ENCODE data around the gene AP2A2. TPM values are rescaled to one million over a fixed set of nuclear protein-coding genes. Genes with fewer than 3 reads are reported as not detected.

The AP2A2 gene
- total and polyA plus RNA-seq, 2 of the 4 experiments (the other 2 are of a cell fraction): 19.9 to 49.0 TPM

DNA sequence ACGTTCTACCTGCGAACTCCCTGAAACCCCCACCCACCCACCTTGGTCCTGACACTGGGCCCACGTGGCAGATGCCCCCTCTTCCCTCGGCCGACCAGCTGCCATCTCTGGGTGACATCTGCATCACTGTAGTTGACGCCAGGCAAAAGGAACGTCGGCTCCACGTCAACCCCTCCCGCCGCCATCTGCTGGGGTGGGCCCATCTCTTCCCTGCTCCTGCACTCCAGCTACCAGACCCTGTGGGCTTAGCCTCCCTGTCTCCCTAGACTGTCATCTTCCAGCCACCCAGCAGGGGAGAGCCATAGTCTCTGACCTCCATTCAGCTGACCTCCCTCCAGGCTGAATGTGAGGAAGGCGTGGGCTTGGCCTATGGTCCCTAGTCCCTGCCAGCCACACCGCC is 36.4 kb upstream of the AP2A2 start:
- no peak overlapping the region for H4K91ac ChIP-seq (ENCODE audit: insufficient read depth, low read depth, low read length)
- H2BK5ac ChIP-seq (ENCODE audit: low read depth, low read length, poor library complexity, severe bottlenecking): no peak overlapping the region
- H3K27me3 ChIP-seq (ENCODE audit: control insufficient read depth, insufficient read depth, low read length): no peaks in the 10 kb centered on the region
- no peaks in the 10 kb centered on the region for H3K79me1 ChIP-seq (ENCODE audit: low read depth in 1 of 2, low read length in 2 of 2)
- H3K14ac ChIP-seq (replicated peaks; ENCODE audit: low read depth, low read length): no peak overlapping the region
- no peaks in the 10 kb centered on the region for H3K9me1 ChIP-seq (ENCODE audit: insufficient read depth, low read length)
- H3K4me2 ChIP-seq (ENCODE audit: low read depth, low read length): no peak overlapping the region
- no peak overlapping the region for H3K27ac ChIP-seq (ENCODE audit: insufficient read depth, low read length)
- DNase-seq: no peak
- in situ Hi-C loops (cut with MboI; ENCODE audit: low sequenced_read_pairs) (no loop called here), intact Hi-C loops (cut with micrococcal nuclease) (no loop called here), dilution Hi-C loops (cut with HindIII; ENCODE audit: low sequenced_read_pairs, unreplicated experiment) (no loop called here)
- no peak overlapping the region for H2AFZ ChIP-seq (replicated peaks; ENCODE audit: low read length, poor library complexity)
- H3K36me3 ChIP-seq (ENCODE audit: control insufficient read depth, insufficient read depth, low read length): peaks cover 23% of the 10 kb centered on the region
- 95% methylated on average over 11 of the region's 13 CpGs; no CpG with 5 or more reads in 1 of the 2 experiments for WGBS, 2 experiments (ENCODE audit: extremely low coverage in 2 of 2, insufficient read length in 1 of 2)
- BruUV-seq (replicated peaks): no TSS peak
- no peak overlapping the region for H3K56ac ChIP-seq (ENCODE audit: extremely low read depth, insufficient read depth, low read length)
- peaks cover 2% of the 10 kb centered on the region; the same call in 1 of the 2 replicates for H3K4me1 ChIP-seq (ENCODE audit: control insufficient read depth, insufficient read depth, low read length)
- no peak overlapping the region for H4K5ac ChIP-seq (ENCODE audit: low read depth, low read length)
- no peak overlapping the region for H3K23ac ChIP-seq (ENCODE audit: low read depth, low read length)
- H3K4ac ChIP-seq (ENCODE audit: low read depth, low read length): no peak overlapping the region
- no peaks in the 10 kb centered on the region for H3K9me3 ChIP-seq (ENCODE audit: control insufficient read depth, insufficient read depth, low read length)
- no peaks in the 10 kb centered on the region; the same call in 1 of the 2 replicates for H4K20me1 ChIP-seq (ENCODE audit: insufficient read depth, low read length)
- no peak overlapping the region for H2BK20ac ChIP-seq (ENCODE audit: low read depth, low read length)
- H3K18ac ChIP-seq (ENCODE audit: low read depth, low read length): no peak overlapping the region
- CTCF ChIA-PET: no interaction called here
- no peak overlapping the region for H2BK120ac ChIP-seq (ENCODE audit: low read depth, low read length)
- no peak overlapping the region for H2AK5ac ChIP-seq (ENCODE audit: low read depth, low read length)
- H2AK9ac ChIP-seq (replicated peaks; ENCODE audit: low read depth, low read length, poor library complexity): no peak overlapping the region
- H3K4me3 ChIP-seq (ENCODE audit: insufficient read depth, low read depth, low read length): no peak overlapping the region
- no peak for ATAC-seq (ENCODE audit: low read depth)
- no peak overlapping the region for H3K9ac ChIP-seq (ENCODE audit: low read depth, low read length)
- POLR2A ChIA-PET (ENCODE audit: unreplicated experiment): no interaction called here
- TF ChIP-seq, protein P1, sequence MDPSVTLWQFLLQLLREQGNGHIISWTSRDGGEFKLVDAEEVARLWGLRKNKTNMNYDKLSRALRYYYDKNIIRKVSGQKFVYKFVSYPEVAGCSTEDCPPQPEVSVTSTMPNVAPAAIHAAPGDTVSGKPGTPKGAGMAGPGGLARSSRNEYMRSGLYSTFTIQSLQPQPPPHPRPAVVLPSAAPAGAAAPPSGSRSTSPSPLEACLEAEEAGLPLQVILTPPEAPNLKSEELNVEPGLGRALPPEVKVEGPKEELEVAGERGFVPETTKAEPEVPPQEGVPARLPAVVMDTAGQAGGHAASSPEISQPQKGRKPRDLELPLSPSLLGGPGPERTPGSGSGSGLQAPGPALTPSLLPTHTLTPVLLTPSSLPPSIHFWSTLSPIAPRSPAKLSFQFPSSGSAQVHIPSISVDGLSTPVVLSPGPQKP (IDR thresholded peaks at IDR 0.05; ENCODE audit: borderline replicate concordance, low read depth, low read length): no peak
- TF ChIP-seq RAD21 (IDR thresholded peaks at IDR 0.05; ENCODE audit: low read length): no peak
- TF ChIP-seq FOS (IDR thresholded peaks at IDR 0.05; ENCODE audit: low read depth, low read length): no peak
- TF ChIP-seq, protein P2, sequence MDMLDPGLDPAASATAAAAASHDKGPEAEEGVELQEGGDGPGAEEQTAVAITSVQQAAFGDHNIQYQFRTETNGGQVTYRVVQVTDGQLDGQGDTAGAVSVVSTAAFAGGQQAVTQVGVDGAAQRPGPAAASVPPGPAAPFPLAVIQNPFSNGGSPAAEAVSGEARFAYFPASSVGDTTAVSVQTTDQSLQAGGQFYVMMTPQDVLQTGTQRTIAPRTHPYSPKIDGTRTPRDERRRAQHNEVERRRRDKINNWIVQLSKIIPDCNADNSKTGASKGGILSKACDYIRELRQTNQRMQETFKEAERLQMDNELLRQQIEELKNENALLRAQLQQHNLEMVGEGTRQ (IDR thresholded peaks at IDR 0.05; ENCODE audit: low read depth, low read length): no peak
- TF ChIP-seq, protein P3, sequence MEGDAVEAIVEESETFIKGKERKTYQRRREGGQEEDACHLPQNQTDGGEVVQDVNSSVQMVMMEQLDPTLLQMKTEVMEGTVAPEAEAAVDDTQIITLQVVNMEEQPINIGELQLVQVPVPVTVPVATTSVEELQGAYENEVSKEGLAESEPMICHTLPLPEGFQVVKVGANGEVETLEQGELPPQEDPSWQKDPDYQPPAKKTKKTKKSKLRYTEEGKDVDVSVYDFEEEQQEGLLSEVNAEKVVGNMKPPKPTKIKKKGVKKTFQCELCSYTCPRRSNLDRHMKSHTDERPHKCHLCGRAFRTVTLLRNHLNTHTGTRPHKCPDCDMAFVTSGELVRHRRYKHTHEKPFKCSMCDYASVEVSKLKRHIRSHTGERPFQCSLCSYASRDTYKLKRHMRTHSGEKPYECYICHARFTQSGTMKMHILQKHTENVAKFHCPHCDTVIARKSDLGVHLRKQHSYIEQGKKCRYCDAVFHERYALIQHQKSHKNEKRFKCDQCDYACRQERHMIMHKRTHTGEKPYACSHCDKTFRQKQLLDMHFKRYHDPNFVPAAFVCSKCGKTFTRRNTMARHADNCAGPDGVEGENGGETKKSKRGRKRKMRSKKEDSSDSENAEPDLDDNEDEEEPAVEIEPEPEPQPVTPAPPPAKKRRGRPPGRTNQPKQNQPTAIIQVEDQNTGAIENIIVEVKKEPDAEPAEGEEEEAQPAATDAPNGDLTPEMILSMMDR (conservative IDR thresholded peaks at IDR 0.05; ENCODE audit: low read depth, low read length): no peak
- TF ChIP-seq RCOR1 (IDR thresholded peaks at IDR 0.05; ENCODE audit: insufficient replicate concordance, low read length): no peak
- no peak for TF ChIP-seq POLR2A (IDR thresholded peaks at IDR 0.05; ENCODE audit: low read depth, low read length)
- TF ChIP-seq BHLHE40 (IDR thresholded peaks at IDR 0.05; ENCODE audit: low read depth, low read length): no peak
- no peak for TF ChIP-seq NFE2L2 (IDR thresholded peaks at IDR 0.05; ENCODE audit: low read depth, low read length)
- TF ChIP-seq CHD1 (IDR thresholded peaks at IDR 0.05; ENCODE audit: low read depth, low read length): no peak
- no peak for TF ChIP-seq MAFK (IDR thresholded peaks at IDR 0.05; ENCODE audit: low read depth, low read length)
- no peak for TF ChIP-seq MAZ (IDR thresholded peaks at IDR 0.05; ENCODE audit: borderline replicate concordance, low read depth, low read length)
- no peak for TF ChIP-seq SMC3 (IDR thresholded peaks at IDR 0.05; ENCODE audit: low read depth, low read length)
- TF ChIP-seq RFX5 (IDR thresholded peaks at IDR 0.05; ENCODE audit: low read depth, low read length): no peak
- TF ChIP-seq CEBPB (IDR thresholded peaks at IDR 0.05; ENCODE audit: low read depth, low read length): no peak
- no peak overlapping the region for H4K8ac ChIP-seq (ENCODE audit: low read depth in 2 of 2, low read length in 2 of 2)
- no peak overlapping the region for H2BK15ac ChIP-seq (ENCODE audit: low read depth, low read length)

Measured in IMR-90 (cell line).